ENCODE data around the gene ATXN7L2. TPM values are rescaled to one million over a fixed set of nuclear protein-coding genes. Genes with fewer than 3 reads are reported as not detected.
"Not testable (repeated sequence)": the region's sequence is repeated elsewhere in the genome, so short reads cannot be mapped to it uniquely, and the experiment has no call there.

The ATXN7L2 gene
- polyA plus RNA-seq (2013, experiment 1 of 2; ENCODE audit: insufficient read length), result 3.7 TPM
- 4.1 TPM for polyA plus RNA-seq (2013, experiment 2 of 2; ENCODE audit: insufficient read length)

DNA sequence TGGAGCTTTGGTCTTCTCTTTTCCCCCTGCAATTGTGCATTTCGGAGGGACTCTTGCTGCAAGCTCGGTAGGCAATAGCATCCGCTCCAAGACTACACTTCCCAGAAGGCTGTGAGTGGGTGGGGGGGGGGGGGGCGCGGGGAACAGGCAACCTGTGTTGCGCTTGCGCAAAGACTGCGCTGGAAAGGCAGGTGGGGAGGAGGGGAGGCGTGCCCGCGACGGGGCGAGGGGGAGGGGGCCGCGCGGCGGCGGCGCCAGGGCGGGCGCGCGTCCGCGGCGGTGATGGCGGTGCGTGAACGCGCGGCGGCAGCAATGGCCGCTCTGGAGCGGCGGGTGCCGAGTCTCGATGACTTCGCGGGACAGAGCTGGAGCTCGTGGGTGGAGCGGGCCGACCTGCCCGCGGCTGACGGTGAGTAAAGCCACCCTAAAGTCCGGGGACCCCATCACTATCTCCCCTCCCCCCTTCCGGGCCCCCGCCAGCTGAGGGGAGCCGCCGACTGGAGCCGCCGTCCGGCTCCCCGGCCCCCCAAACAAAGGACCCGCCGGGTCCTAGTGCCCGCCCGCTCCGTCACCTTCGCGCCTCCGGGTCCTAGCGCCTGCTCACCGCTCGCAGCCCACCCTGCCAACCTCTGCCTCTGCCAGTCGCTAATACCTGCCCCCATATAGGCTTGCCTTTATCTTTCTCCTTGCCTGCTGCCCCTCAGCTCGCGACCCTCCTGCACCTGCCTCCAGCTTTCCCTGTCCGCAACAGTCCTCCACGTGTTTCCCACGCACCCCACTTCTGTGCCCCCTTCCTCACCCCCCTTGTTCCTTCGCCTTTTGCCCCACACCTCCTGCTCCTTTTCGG is at the start of gene ATXN7L2:
ATXN7L2 (plus strand) TSS at position 234 of the 847 bp plus-strand sequence; CDS start at position 283, 49 bp downstream.
- peak; percentile 93 for DNase-seq

DNA sequence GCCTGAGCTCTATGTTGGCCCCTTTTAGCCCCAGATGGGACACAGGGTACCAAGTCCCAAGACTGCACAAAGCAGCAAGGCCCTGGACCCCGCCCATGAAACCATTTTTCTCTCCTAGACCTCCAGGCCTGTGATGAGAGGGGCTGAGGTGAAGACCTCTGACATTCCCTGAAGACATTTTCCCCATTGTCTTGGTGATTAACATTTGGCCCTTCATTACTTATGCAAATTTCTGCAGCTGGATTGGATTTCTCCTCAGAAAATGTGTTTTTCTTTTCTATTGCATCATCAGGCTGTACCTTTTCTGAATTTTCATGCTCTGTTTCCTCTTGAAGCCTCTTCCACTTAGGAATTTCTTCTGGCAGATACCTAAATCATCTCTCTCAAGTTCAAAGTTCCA is 49.2 kb upstream of the ATXN7L2 start:
- DNase-seq, result no peak

DNA sequence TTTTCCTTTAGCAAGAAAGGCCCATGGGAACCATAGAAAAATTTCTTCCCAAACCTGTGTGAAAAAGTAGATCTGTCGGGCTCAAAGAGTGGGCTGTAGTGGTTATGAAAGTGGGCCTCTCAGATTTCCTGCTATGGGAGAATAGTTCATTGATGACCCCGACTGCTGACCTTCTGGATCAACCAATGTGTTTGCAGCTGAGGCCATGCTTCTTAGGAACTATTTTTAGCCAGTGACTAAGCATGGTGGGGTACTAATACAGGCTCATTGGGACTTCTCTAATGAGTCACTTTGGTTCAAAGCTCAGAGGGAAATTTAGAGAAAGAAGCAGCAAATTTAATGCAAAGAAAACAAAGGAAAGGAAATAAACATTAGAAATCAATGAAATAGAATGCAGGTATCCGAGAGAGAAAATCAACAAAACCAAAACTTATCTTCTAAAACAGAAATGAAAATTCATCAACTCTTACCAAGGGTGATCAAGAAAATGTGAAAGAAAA is 44.9 kb upstream of the ATXN7L2 start:
- DNase-seq, result peak; percentile 90

DNA sequence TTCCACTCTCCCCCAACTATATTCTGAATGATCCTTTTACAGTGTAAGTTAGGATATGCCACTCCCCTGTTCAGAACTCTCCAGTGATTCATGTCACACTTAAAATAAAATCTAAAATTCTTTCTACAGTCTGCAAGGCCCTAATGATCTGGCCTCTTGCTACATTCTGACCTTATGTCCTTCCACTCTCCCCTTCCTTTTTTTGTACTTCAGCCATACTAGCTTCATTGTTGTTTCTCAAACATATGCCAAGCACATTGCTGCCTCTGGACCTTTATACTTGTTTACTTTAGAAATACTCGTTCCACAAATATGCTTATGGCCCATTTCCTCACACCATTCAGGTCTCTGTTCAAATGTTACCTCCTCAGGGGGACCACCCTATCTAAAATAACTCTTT is 42.6 kb upstream of the ATXN7L2 start:
- DNase-seq, result no peak

DNA sequence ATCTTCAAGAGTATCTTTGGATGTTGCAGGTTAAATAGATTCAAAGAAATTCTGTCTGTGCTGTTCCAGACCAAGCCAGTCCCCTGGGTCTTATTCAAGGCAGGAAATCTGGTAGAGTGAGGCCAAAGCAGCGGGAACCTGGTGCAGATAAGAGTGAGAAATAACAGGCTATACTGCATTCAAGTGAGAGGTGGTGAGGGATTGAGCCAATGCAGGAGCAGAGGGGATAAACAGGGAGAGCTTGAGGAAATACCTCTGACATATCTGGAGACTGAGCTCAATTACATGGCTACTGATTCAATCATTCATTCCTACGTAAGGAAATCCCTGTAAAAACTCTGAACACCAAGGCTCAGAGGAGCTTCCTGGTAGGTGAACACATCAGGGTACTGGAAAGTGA is 40.2 kb upstream of the ATXN7L2 start:
- DNase-seq, result no peak

- DNase-seq, result no peak
These were observed 39.4 kb upstream of the ATXN7L2 start for GRCh38 chr1:109444346-109444745.

- DNase-seq, result not testable (repeated sequence)
These were observed 37.6 kb upstream of the ATXN7L2 start for GRCh38 chr1:109445949-109446695.

DNA sequence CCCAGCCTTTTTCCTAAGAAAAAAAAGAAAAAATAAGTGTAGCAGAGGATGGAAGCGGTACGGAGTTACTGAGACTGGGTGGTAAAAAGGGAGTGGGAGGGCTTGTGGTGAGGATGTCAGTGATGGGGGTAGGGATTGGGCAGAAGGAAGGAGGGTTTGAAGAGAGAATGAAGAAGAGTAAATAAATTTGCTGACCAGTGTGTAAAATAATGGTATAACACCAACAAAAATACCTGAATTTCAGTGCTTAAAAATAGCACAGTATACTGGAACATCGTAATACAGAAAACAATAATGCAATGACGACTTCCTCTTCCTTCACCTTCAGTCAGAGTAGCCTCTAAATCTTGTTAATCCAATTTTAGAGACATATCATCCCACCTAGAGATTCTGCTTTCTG is 36.2 kb upstream of the ATXN7L2 start:
- no peak for DNase-seq

GRCh38 chr1:109454497-109455133 is 29.1 kb upstream of the ATXN7L2 start:
- DNase-seq, result no peak

DNA sequence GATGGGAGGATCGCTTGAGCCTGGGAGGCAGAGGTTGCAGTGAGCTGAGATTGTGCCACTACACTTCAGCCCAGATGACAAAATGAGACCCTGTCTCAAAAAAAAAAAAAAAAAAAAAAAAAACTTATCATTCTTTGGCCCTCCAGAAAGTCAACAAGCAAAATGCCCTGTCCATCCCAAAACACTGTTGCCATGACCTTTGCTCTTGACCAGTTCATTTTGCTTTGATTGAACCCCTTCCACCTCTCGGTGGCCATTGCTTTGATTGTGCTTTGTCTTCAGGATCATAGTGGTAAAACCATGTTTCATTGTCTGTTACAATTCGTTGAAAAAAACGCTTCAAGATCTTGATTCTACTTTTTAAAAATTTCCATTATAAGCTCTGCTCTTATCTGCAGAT is 25.9 kb upstream of the ATXN7L2 start:
- no peak for DNase-seq

DNA sequence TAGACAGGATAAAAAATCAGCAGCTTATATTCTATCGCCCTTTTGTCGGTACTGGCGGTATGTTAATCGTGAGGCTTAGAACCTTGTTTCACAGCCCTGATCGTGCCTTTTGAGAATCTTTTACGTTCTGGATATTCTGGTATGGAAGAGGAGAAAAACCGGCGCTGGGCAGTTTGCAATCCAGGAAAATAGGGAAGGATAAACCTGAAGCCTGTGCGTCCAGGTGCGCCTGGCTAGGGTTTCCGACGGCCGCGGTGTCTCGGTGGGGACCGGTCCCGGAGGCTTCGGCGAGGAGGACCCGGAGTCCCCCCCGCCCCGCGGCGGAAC is 17.6 kb upstream of the ATXN7L2 start:
- no peak for DNase-seq

DNA sequence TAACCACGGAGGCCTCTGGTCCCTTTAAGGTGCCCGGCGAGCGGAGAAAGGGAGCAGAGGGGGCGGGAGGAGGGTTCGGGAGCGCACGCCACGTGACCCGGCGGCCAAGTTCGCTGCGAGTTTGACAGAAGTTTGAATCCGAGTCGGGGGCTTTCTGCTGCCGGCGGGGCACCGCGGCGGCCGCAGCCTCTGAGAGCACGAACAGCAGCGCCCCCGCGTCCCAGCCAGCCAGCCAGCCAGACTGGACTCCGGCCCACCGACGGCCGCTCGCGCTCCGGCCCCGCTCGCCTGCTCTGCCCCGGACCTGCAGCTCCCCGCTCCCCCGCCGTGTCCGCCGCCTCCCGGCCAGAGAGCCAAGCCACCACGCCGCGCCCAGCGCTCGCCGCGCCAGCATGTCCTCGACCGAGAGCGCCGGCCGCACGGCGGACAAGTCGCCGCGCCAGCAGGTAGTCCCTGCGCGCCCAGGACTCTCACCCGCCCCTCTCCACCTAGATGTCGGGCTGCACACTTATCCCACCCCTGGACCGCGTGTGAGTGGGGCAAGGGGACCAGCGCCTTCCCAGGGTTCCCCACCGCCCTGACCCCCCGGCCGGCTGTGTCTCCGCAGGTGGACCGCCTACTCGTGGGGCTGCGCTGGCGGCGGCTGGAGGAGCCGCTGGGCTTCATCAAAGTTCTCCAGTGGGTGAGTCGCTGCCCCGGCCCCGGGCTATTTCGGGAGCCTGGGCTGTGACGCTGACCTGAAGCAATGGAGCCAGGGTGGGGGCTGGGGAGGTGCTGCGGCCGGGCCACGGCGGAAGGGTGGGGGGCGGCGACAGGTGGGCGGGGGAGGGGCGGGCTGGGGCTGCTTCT is 17.0 kb upstream of the ATXN7L2 start, which contains the start of gene SYPL2:
SYPL2 (plus strand) TSS at position 95 of the 849 bp plus-strand sequence; CDS start at position 393, 298 bp downstream.
- DNase-seq, result no peak

DNA sequence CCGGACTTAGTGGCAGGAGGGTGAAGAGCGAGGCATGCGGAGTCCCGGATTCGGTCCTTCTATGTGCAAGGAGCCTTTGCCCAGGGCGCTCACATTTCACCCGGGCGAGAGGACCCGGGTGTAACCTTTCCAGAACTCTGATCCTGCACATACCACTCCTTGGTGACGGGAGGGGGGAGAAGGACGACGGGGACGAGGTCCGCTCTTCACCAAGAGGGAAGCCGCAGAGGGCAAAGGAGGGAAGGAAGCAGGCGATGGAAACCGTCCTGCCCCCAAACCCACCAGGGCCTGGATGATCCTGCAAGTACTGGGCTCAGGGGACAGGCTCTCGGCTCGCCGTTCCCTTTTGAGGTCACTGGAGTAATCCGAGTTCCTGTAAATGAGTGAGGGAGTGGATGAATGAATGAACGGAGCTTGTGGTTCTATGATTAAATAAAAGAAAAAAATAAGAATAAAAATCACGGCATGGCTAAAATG is 16.4 kb upstream of the ATXN7L2 start:
- DNase-seq, result no peak

GRCh38 chr1:109468061-109468460 is 15.6 kb upstream of the ATXN7L2 start:
- no peak for DNase-seq

DNA sequence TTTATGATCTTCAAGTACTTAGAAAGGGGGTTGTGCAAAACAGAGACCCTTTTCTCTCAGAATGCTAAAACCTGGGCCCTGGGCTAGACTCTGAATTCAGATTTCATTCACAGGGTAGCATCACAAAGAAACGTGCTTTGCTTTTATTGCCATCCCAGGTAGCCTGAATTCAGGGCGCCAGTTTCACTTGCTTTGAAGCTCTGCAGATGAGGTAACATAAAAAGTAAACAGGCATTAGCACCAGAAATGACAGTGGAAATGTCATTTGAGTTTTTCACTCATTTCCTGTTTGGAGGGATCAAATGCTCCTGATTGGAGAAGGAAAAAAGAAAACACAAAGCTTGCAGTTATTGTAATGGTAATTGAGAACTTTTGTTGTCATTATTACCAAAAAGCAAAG is 14.8 kb upstream of the ATXN7L2 start:
- no peak for DNase-seq

- no peak for DNase-seq
These were observed 13.5 kb upstream of the ATXN7L2 start for GRCh38 chr1:109470245-109470644.

DNA sequence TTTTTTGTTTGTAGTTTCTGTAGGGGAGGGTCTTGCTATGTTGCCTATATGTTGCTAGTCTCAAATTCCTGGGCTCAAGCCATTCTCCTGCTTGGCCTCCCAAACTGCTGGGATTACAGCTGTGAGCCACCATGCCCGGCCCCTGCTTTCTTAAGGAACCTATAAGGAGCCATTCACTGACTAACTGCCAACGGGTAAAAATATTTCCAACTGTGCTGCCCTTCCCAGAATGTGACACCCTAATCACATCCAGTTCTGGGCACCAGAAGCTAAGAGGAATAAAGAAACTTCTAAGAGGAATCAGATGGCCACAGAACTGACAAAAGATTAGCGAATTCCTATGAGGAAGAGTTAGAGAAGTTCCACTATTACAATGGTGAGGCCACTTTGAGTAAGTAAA is 10.9 kb upstream of the ATXN7L2 start:
- DNase-seq, result no peak

DNA sequence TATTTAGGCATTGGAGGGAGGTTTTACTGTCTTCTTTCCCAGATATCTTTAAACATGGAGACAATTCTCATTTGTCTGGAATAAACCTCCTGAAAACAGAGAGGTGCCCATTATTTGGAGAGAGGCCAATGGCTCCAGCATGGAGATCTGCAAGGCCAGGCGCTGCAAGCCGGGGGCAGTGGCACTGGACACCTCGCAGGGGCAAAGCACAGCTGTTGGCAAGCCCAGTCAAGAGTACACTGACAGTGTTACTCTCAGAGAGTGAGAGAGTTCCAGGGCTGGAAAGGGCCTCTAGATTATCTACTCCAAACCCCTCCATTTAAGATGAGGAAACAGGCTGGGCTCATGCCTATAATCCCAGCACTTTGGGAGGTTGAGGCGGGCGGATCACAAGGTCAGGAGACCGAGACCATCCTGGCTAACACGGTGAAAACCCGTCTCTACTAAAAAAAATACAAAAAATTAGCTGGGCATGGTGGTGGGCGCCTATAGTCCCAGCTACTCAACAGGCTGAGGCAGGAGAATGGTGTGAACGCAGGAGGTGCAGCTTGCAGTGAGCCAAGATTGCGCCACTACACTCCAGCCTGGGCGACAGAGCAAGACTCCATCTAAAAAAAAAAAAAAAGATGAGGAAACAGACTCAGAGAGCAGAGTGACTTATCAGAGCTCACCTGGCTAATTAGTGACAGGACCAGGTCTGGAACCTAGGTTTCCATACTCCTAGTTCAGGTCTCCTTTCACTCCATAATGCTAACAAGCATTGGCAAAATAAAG is 10.2 kb upstream of the ATXN7L2 start:
- DNase-seq, result not testable (repeated sequence)

- no peak for DNase-seq
These were observed 9.0 kb upstream of the ATXN7L2 start for GRCh38 chr1:109474697-109475096.

DNA sequence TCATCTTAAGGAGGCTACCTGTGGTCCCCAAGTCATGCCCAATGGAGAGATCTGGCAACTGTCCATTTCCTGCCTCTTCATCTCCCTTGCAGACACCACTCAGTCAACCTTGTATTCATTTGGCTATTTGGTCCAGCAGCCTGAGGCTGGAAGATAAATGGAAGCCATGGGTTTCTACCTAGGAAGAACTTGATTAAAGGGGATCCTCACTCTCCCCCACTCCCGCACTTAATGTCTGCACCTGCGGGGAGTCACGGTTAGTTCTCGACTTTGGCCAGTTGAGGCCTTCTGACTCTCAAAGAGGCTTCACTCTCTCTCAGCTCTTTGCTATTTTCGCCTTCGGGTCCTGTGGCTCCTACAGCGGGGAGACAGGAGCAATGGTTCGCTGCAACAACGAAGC is 8.4 kb upstream of the ATXN7L2 start:
- no peak for DNase-seq

GRCh38 chr1:109476825-109477224 is 6.9 kb upstream of the ATXN7L2 start:
- no peak for DNase-seq
